ENCODE data around the gene FGFBP3. TPM values are rescaled to one million over a fixed set of nuclear protein-coding genes. Genes with fewer than 3 reads are reported as not detected.

FGFBP3 gene
- total and polyA plus RNA-seq, 8 donors = 0.29 to 2.0 (median 0.80) TPM; not detected in 1

GRCh38 chr10:91864099-91864498 lies 45.2 kb downstream of the FGFBP3 start:
- intact Hi-C loops (cut with DNase I; ENCODE audit: low total_unique reads) = no loop called here
- Histone ChIP-seq H3K27ac (no peak overlapping the region), H3K4me3 (no peak overlapping the region), H3K4me1 (no peaks in the 10 kb centered on the region), H3K9me3 (no peaks in the 10 kb centered on the region), H3K36me3 (peaks cover 26 to 74% (median 62%) of the 10 kb centered on the region in 4 donors), H3K27me3 (no peaks in the 10 kb centered on the region)
- no peak for DNase-seq
- no peak for TF ChIP-seq EP300 (IDR thresholded peaks at IDR 0.05)
- no peak for TF ChIP-seq POLR2A (IDR thresholded peaks at IDR 0.05)
- TF ChIP-seq POLR2AphosphoS5 (IDR thresholded peaks at IDR 0.05) = no peak
- no peak for TF ChIP-seq CTCF (IDR thresholded peaks at IDR 0.05)
- WGBS, 5 donors = 13 to 52% (median 33%) methylated on average over 2 of the region's 2 CpGs

GRCh38 chr10:91860885-91861284 lies 48.4 kb downstream of the FGFBP3 start:
- Histone ChIP-seq H3K9me3 (no peaks in the 10 kb centered on the region), H3K27me3 (no peaks in the 10 kb centered on the region), H3K36me3 (peaks cover 46 to 100% (median 93%) of the 10 kb centered on the region in 4 donors), H3K27ac (no peak overlapping the region), H3K4me1 (no peaks in the 10 kb centered on the region), H3K4me3 (no peak overlapping the region)
- intact Hi-C loops (cut with DNase I; ENCODE audit: low total_unique reads) = no loop called here
- 53 to 75% (median 68%) methylated on average over 1 of the region's 1 CpG for WGBS, 5 donors
- no peak for TF ChIP-seq POLR2AphosphoS5 (IDR thresholded peaks at IDR 0.05)
- TF ChIP-seq CTCF (IDR thresholded peaks at IDR 0.05) = no peak
- TF ChIP-seq POLR2A (IDR thresholded peaks at IDR 0.05) = no peak
- TF ChIP-seq EP300 (IDR thresholded peaks at IDR 0.05) = no peak
- no peak for DNase-seq

- Histone ChIP-seq H3K36me3 (peaks cover 44 to 100% (median 100%) of the 10 kb centered on the region in 4 donors), H3K9me3 (no peaks in the 10 kb centered on the region), H3K4me1 (no peaks in the 10 kb centered on the region), H3K27me3 (no peaks in the 10 kb centered on the region), H3K4me3 (no peak overlapping the region), H3K27ac (no peak overlapping the region)
- peak in 1 of 2 donors; percentile 47 for DNase-seq
- TF ChIP-seq EP300 (IDR thresholded peaks at IDR 0.05) = no peak
- peak in 1 of 7 experiments; percentile 13 for TF ChIP-seq CTCF (IDR thresholded peaks at IDR 0.05)
- 84 to 92% (median 87%) methylated on average over 6 of the region's 6 CpGs for WGBS, 5 donors
- intact Hi-C loops (cut with DNase I; ENCODE audit: low total_unique reads) = no loop called here
Measured at GRCh38 chr10:91856637-91857036, 52.6 kb downstream of the FGFBP3 start.

Small RNA genes within 50 kb of the gene (small RNA-seq; reads per million reads assigned to genes)
- gene AL359198.2 = 0 reads per million in 4 donors

Other genes starting within 250 kb of the FGFBP3 start
- gene TNKS2, start 111.1 kb downstream of the FGFBP3 start, total RNA-seq = 10 to 100 TPM; 26.4 to 86.5 (median 38.3) TPM
- 10 to 100 TPM in 2 of 3 donors, 1 to 10 TPM in 1; 8.1 to 11.0 (median 10.2) TPM for gene TNKS2, start 111.1 kb downstream of the FGFBP3 start, polyA plus RNA-seq
- 100 to 1,000 TPM in 1 of 5 donors, 10 to 100 TPM in 4; 30.9 to 146 (median 36.1) TPM for gene BTAF1, start 14.3 kb upstream of the FGFBP3 start, total RNA-seq
- gene BTAF1, start 14.3 kb upstream of the FGFBP3 start, polyA plus RNA-seq = 1 to 10 TPM; 2.3 to 9.0 (median 2.7) TPM